Measurements from ENCODE around the gene SH3BP2. TPM values are rescaled to one million over a fixed set of nuclear protein-coding genes. Genes with fewer than 3 reads are reported as not detected.

SH3BP2 gene
- total RNA-seq, 2 experiments from 2014 or later, result 10.9 to 31.6 TPM

DNA sequence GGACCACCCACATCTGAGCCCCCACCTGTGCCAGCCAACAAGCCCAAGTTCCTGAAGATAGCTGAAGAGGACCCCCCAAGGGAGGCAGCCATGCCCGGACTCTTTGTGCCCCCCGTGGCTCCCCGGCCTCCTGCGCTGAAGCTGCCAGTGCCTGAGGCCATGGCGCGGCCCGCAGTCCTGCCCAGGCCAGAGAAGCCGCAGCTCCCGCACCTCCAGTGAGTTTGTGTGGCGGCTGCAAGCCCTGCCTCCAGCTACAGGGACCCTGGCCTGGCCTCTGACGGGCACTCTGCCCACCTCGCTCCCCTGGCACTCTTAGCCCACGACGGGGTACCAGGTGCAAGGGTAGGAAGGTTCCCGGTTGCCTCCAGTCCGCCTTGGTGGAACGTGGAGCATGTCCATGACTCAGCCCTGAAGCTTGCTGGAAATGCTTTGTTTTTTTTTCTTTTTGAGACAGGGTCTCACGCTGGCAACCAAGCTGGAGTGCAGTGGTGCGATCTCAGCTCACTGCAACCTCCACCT is 37.1 kb downstream of the SH3BP2 start:
- ChIA-PET POLR2A (no interaction called here), CTCF (ENCODE audit: unreplicated experiment) (no interaction called here)
- no peaks in the 10 kb centered on the region for H3K79me2 ChIP-seq (ENCODE audit: insufficient read depth, low read depth, low read length)
- H3K9me2 ChIP-seq (ENCODE audit: insufficient read depth, low read length), result no peaks in the 10 kb centered on the region
- H3K36me3 ChIP-seq (ENCODE audit: insufficient read depth, low read length), result no peaks in the 10 kb centered on the region
- no peak overlapping the region for H3K4me2 ChIP-seq (ENCODE audit: low read length)
- no peak overlapping the region for H3K27ac ChIP-seq (ENCODE audit: low read depth, low read length, poor library complexity, severe bottlenecking)
- no peaks in the 10 kb centered on the region; the same call in 1 of the 2 replicates for H4K20me1 ChIP-seq (ENCODE audit: insufficient read depth, low read length)
- H3K9me3 ChIP-seq (ENCODE audit: low read length), result no peaks in the 10 kb centered on the region
- no peak for DNase-seq (ENCODE audit: low spot score)
- BruUV-seq (replicated peaks), result no TSS peak
- intact Hi-C loops (cut with micrococcal nuclease; ENCODE audit: unreplicated experiment), result no loop called here
- H3K4me3 ChIP-seq (ENCODE audit: low read depth, low read length, poor library complexity, severe bottlenecking), result no peak overlapping the region
- TF ChIP-seq, protein P1, sequence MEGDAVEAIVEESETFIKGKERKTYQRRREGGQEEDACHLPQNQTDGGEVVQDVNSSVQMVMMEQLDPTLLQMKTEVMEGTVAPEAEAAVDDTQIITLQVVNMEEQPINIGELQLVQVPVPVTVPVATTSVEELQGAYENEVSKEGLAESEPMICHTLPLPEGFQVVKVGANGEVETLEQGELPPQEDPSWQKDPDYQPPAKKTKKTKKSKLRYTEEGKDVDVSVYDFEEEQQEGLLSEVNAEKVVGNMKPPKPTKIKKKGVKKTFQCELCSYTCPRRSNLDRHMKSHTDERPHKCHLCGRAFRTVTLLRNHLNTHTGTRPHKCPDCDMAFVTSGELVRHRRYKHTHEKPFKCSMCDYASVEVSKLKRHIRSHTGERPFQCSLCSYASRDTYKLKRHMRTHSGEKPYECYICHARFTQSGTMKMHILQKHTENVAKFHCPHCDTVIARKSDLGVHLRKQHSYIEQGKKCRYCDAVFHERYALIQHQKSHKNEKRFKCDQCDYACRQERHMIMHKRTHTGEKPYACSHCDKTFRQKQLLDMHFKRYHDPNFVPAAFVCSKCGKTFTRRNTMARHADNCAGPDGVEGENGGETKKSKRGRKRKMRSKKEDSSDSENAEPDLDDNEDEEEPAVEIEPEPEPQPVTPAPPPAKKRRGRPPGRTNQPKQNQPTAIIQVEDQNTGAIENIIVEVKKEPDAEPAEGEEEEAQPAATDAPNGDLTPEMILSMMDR (conservative IDR thresholded peaks at IDR 0.05; ENCODE audit: low read length), result no peak
- no peak for TF ChIP-seq EZH2phosphoT487 (IDR thresholded peaks at IDR 0.05; ENCODE audit: borderline replicate concordance, low read depth, low read length)
- H3K4me1 ChIP-seq (ENCODE audit: insufficient read depth, low read length, poor library complexity, severe bottlenecking), result peaks cover 27% of the 10 kb centered on the region
- H2AFZ ChIP-seq (ENCODE audit: low read length), result no peak overlapping the region

DNA sequence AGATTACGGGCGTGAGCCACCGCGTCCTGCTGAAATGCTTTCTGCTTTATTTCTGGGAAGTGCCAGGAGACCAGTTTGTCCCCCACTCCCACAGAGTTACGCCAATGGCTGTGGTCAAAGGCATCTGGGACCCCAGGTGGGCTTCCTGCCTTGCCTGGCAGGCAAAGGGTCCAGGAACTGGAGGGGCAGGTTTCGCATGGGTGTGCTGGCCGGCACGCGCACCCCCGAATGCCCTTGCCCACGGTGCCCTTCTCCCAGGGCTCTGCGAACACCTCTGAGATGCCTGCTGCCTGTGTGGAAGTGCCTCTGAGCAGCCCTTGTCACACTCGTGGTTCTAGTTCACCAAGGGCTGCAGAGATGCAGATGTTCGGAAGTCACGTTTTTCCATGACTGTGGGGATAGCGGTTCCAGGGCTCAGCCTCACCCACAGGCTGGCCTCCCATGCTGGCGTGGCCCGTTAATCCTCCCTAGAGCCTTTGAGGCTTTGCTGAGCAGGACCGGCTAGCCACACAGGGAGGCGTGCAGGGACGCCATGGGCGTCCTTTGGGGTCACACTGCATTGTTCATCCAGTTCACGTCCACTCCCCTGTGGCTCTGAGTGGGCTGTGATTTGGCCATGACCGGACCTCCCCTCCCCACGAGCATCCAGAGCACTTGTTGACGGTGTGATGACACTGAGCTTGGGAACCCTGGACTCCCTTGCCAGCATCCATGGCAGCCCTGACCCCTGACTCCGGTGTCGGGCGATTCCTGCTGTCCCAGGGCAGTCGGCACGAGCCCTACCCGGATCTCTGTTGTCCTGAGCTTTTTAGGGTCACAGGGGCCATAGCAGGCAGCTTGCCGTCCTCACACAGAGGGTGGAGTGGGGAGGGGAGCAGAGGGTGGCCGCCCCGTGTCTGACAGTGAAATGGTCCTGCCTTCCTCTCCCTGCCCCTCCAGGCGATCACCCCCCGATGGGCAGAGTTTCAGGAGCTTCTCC is 38.0 kb downstream of the SH3BP2 start:
- BruUV-seq (replicated peaks), result no TSS peak
- no peaks in the 10 kb centered on the region for H3K9me3 ChIP-seq (ENCODE audit: low read length)
- no peaks in the 10 kb centered on the region; the same call in 1 of the 2 replicates for H4K20me1 ChIP-seq (ENCODE audit: insufficient read depth, low read length)
- intact Hi-C loops (cut with micrococcal nuclease; ENCODE audit: unreplicated experiment), result no loop called here
- H3K27ac ChIP-seq (ENCODE audit: low read depth, low read length, poor library complexity, severe bottlenecking), result no peak overlapping the region
- H3K9me2 ChIP-seq (ENCODE audit: insufficient read depth, low read length), result no peaks in the 10 kb centered on the region
- H3K79me2 ChIP-seq (ENCODE audit: insufficient read depth, low read depth, low read length), result no peaks in the 10 kb centered on the region
- CTCF ChIA-PET (ENCODE audit: unreplicated experiment), result interaction anchor here (0.6 to 0.9 kb wide), 2 partner anchors 64 to 661 kb away, joined by 3 read pairs; no protein-coding TSS in a partner anchor
- no peak overlapping the region for H3K4me3 ChIP-seq (ENCODE audit: low read depth, low read length, poor library complexity, severe bottlenecking)
- no peaks in the 10 kb centered on the region for H3K36me3 ChIP-seq (ENCODE audit: insufficient read depth, low read length)
- H3K4me1 ChIP-seq (ENCODE audit: insufficient read depth, low read length, poor library complexity, severe bottlenecking), result peaks cover 36% of the 10 kb centered on the region
- no peak for TF ChIP-seq EZH2phosphoT487 (IDR thresholded peaks at IDR 0.05; ENCODE audit: borderline replicate concordance, low read depth, low read length)
- TF ChIP-seq, protein P1 (conservative IDR thresholded peaks at IDR 0.05; ENCODE audit: low read length), result no peak
- POLR2A ChIA-PET, result interaction anchor here (1.0 kb wide), 1 partner anchor 17 kb away, joined by 3 read pairs; no protein-coding TSS in a partner anchor
- H3K4me2 ChIP-seq (ENCODE audit: low read length), result no peak overlapping the region
- no peak for DNase-seq (ENCODE audit: low spot score)
- H2AFZ ChIP-seq (ENCODE audit: low read length), result no peak overlapping the region

Measured in OCI-LY7 (cell line).